ENCODE measurements around the gene TM7SF2.

DNA sequence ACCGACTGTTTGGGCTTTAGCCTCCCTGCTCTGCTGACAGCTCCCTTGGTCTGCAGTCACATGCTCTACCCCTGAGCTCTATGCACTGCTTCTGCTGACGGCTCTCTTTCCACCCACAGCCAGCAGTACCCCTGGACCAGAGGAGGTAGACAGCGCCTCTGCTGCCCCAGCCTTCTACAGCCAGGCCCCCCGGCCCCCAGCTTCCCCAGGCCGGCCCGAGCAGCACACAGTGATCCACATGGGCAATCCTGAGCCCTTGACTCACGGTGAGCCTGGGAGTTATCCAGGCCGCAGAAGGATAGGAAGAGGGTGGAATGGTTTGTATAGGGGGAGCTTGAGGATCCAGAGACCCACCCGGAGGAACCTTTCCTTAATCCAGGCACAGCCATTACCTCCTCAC is 24.9 kb upstream of the TM7SF2 start:
- TF ChIP-seq, protein P1, sequence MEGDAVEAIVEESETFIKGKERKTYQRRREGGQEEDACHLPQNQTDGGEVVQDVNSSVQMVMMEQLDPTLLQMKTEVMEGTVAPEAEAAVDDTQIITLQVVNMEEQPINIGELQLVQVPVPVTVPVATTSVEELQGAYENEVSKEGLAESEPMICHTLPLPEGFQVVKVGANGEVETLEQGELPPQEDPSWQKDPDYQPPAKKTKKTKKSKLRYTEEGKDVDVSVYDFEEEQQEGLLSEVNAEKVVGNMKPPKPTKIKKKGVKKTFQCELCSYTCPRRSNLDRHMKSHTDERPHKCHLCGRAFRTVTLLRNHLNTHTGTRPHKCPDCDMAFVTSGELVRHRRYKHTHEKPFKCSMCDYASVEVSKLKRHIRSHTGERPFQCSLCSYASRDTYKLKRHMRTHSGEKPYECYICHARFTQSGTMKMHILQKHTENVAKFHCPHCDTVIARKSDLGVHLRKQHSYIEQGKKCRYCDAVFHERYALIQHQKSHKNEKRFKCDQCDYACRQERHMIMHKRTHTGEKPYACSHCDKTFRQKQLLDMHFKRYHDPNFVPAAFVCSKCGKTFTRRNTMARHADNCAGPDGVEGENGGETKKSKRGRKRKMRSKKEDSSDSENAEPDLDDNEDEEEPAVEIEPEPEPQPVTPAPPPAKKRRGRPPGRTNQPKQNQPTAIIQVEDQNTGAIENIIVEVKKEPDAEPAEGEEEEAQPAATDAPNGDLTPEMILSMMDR (conservative IDR thresholded peaks at IDR 0.05; ENCODE audit: low read depth, low read length): no peak
- TF ChIP-seq EZH2 (IDR thresholded peaks at IDR 0.05; ENCODE audit: borderline replicate concordance, low read depth, low read length, poor library complexity, severe bottlenecking): no peak
